ENCODE measurements around the gene ITFG1.

The ITFG1 gene

GRCh38 chr16:47486856-47487255 lies 26.0 kb upstream of the ITFG1 start:
- no peak for DNase-seq (ENCODE audit: insufficient read length, low spot score)
- no peak for FAIRE-seq
- TF ChIP-seq CTCF (IDR thresholded peaks at IDR 0.05; ENCODE audit: insufficient read depth, missing control alignments), result no peak

DNA sequence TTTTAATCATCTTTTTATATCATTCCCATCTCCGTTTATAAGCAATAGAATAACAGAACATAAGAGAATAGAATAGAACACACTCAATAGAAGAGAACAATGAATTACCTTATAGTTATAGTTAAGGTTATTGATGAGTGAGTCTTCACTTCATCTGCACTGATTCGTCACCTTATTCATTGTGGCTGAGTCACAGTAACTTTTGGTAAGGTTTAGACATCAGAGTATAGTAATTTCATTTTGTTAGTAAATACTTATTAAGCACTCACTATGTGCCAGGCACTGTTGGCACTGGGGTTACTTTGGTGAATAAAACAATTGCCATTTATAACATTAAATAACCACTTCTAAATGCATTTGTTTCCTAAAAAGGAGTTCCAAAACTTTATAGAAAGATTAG lies 22.8 kb upstream of the ITFG1 start:
- no peak for FAIRE-seq
- TF ChIP-seq CTCF (IDR thresholded peaks at IDR 0.05; ENCODE audit: insufficient read depth, missing control alignments), result no peak
- no peak for DNase-seq (ENCODE audit: insufficient read length, low spot score)

GRCh38 chr16:47481698-47482374 lies 21.0 kb upstream of the ITFG1 start:
- TF ChIP-seq CTCF (IDR thresholded peaks at IDR 0.05; ENCODE audit: insufficient read depth, missing control alignments), result no peak
- FAIRE-seq, result no peak

DNA sequence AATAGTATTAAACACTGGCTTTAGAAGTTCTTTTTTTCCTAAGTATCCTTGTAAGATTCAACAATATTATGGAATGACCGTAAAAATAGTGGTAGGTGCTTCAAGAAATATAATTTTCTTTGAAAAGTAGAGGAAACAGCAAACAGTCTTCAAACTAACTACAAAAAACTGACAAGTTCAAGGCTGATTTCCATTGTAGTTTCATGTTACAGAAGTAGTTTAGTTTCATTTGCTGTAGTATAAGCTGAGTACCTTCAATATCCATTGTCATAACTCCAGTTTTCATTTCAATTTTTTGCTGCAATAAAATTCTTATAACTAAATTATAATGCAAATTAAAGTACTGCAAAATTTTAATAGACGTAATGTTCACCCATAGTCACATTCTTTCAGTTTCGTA lies 19.5 kb upstream of the ITFG1 start:
- FAIRE-seq (no peak), DNase-seq (ENCODE audit: insufficient read length, low spot score) (no peak)
- no peak for TF ChIP-seq CTCF (IDR thresholded peaks at IDR 0.05; ENCODE audit: insufficient read depth, missing control alignments)

More at GRCh38 chr16:47481698-47482374, 21.0 kb upstream of the ITFG1 start:
- DNase-seq (ENCODE audit: insufficient read length, low spot score), result no peak

- no peak for FAIRE-seq
- DNase-seq (ENCODE audit: insufficient read length, low spot score), result no peak
- no peak for TF ChIP-seq CTCF (IDR thresholded peaks at IDR 0.05; ENCODE audit: insufficient read depth, missing control alignments)
Measured at GRCh38 chr16:47477679-47478078, 16.8 kb upstream of the ITFG1 start.

DNA sequence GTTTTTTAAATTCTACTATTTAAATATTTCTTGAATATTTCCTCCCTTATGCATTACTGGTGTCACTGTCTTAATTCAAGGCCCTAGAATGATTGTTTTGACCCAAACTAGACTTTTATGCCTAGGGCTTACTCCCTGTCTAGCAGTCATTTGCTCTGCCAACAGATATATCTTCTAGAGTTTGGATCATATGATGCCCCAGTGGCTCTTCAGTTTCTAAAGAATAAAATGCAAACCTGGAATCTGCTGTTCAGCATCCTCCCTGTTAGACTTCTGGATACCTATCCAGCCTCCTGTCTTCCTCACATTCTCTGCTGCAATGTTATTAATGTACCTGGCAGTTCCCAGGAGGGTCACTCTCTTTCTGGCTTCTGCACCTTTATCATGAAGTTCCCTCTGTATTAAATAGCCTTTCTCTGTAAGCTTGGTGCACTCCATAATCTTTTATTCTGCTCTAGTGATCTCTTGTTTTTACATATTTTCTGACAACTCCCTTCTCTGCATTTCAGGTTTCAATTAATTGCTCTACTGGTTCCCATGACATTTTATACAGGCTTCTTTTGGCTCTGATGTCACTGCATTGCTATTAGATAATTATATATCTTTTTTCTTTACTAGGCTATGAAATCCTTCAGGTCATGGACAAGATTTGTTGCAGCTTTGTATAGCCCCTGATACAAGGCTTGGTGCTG lies 15.9 kb upstream of the ITFG1 start:
- no peak for FAIRE-seq
- no peak for TF ChIP-seq CTCF (IDR thresholded peaks at IDR 0.05; ENCODE audit: insufficient read depth, missing control alignments)

GRCh38 chr16:47475786-47476185 lies 14.9 kb upstream of the ITFG1 start:
- TF ChIP-seq CTCF (IDR thresholded peaks at IDR 0.05; ENCODE audit: insufficient read depth, missing control alignments), result no peak
- FAIRE-seq (no peak), DNase-seq (ENCODE audit: insufficient read length, low spot score) (no peak)

More for the DNA sequence above, 15.9 kb upstream of the ITFG1 start:
- DNase-seq (ENCODE audit: insufficient read length, low spot score), result no peak

Data from D721Med (cell line).